PC-3 (cell line): ENCODE data around the gene NPIPB6. TPM values are rescaled to one million over a fixed set of nuclear protein-coding genes. Genes with fewer than 3 reads are reported as not detected.

Source experiments
- ATAC-seq: fragments of 200-7000 bp; cut with Tn5 transposase; 2 replicates; pipeline ENCODE4 v1.9.1; 2020; ENCODE audit warnings: mild to moderate bottlenecking, moderate library complexity
- BruUV-seq: library from RNA; stranded (reverse); fragments of 400-500 nt; replicated peaks from 2 replicates; lab custom pipeline; 2021; lab: Mats Ljungman, UMichigan
- CTCF ChIA-PET: fragments of 300-600 bp; sonication (Branson Sonifier 250); formaldehyde crosslinking; loops from one replicate; lab custom pipeline; 2022; ENCODE audit warnings: antibody characterized with exemption; lab: Charles Lee
- POLR2A ChIA-PET: fragments of 300-600 bp; sonication (Branson Sonifier 250); formaldehyde crosslinking; loops from one replicate; lab custom pipeline; 2022; ENCODE audit warnings: antibody characterized with exemption; ENCODE audit not compliant: unreplicated experiment; lab: Charles Lee
- DNase-seq: peaks from one replicate; pipeline ENCODE4 v3.0.0-alpha.2; 2015
- H2AFZ ChIP-seq: fragments of 300-600 bp; sonication (generic); 2 replicates; pipeline ENCODE4 v1.6.0; 2016; ENCODE audit warnings: antibody characterized with exemption, low read length
- H3F3A ChIP-seq: fragments of 300-600 bp; sonication (generic); one replicate; pipeline ENCODE4 v1.6.0; 2017; ENCODE audit warnings: antibody characterized with exemption, low read length, control low read depth, mild to moderate bottlenecking; ENCODE audit not compliant: unreplicated experiment
- H3K27ac ChIP-seq: fragments of 300-600 bp; sonication (generic); 2 replicates; pipeline ENCODE4 v1.5.1; 2016; ENCODE audit warnings: mild to moderate bottlenecking, low read length
- H3K27me3 ChIP-seq: fragments of 300-600 bp; sonication (generic); 2 replicates; pipeline ENCODE4 v1.6.1; 2016; ENCODE audit warnings: low read length, mixed read lengths
- H3K36me3 ChIP-seq: fragments of 300-600 bp; sonication (generic); 2 replicates; pipeline ENCODE4 v1.6.1; 2016; ENCODE audit warnings: low read depth, mixed run types, low read length, mixed read lengths
- H3K4me1 ChIP-seq: fragments of 300-600 bp; sonication (generic); 2 replicates; pipeline ENCODE4 v1.5.1; 2016; ENCODE audit warnings: low read length; ENCODE audit not compliant: insufficient read depth
- H3K4me2 ChIP-seq: fragments of 300-600 bp; sonication (generic); 2 replicates; pipeline ENCODE4 v1.6.0; 2016; ENCODE audit warnings: low read length
- H3K4me3 ChIP-seq: fragments of 300-600 bp; sonication (generic); 2 replicates; pipeline ENCODE4 v1.5.1; 2016; ENCODE audit warnings: mild to moderate bottlenecking, low read length, mixed read lengths
- H3K79me2 ChIP-seq: fragments of 300-600 bp; sonication (generic); 2 replicates; pipeline ENCODE4 v1.6.1; 2017; ENCODE audit warnings: low read length, mixed read lengths
- H3K9ac ChIP-seq: fragments of 300-600 bp; sonication (generic); 2 replicates; pipeline ENCODE4 v1.6.0; 2016; ENCODE audit warnings: mild to moderate bottlenecking, low read length
- H3K9me2 ChIP-seq: fragments of 300-600 bp; sonication (generic); replicated peaks from 2 replicates; pipeline ENCODE4 v1.6.1; 2016; ENCODE audit warnings: mixed run types, low read length, mixed read lengths
- H3K9me3 ChIP-seq: fragments of 300-600 bp; sonication (generic); 2 replicates; pipeline ENCODE4 v1.6.1; 2016; ENCODE audit warnings: low read length, mixed read lengths
- H4K20me1 ChIP-seq: fragments of 300-600 bp; sonication (generic); 2 replicates; pipeline ENCODE4 v1.6.1; 2016; ENCODE audit warnings: low read length, mixed read lengths
- CTCF ChIP-seq: fragments of 300-600 bp; sonication (generic); conservative IDR thresholded peaks from 2 replicates; pipeline ENCODE4 v1.5.1; 2017; ENCODE audit warnings: antibody characterized with exemption, low read depth, mild to moderate bottlenecking, low read length
- EZH2 ChIP-seq: fragments of 300-600 bp; sonication (generic); IDR thresholded peaks from one replicate; pipeline ENCODE4 v1.6.1; 2017; ENCODE audit warnings: antibody characterized with exemption, mild to moderate bottlenecking, low read length; ENCODE audit not compliant: unreplicated experiment
- EZH2phosphoT487 ChIP-seq: fragments of 300-600 bp; sonication (generic); IDR thresholded peaks from 2 replicates; pipeline ENCODE4 v1.6.1; 2018; ENCODE audit warnings: mild to moderate bottlenecking, antibody characterized with exemption, low read length, borderline replicate concordance
- intact Hi-C: fragments of 100-400 bp; cut with micrococcal nuclease; formaldehyde crosslinking; loops from 2 replicates; pipeline ENCODE4 v1.9.0; 2023
- total RNA-seq: library from RNA; depleted of rRNA; stranded (reverse); fragments of >200 nt; gene quantifications from 2 replicates; pipeline ENCODE4 v1.2.3, GENCODE V29; 2014

NPIPB6 gene
- total RNA-seq, 1 experiment from 2014 or later = 2.5 TPM

GRCh38 chr16:28319476-28320022 lies 43.8 kb downstream of the NPIPB6 start:
- no peak for TF ChIP-seq CTCF
- TF ChIP-seq EZH2phosphoT487 = no peak
- TF ChIP-seq EZH2 = no peak
- no peak overlapping the region for H3K4me3 ChIP-seq

DNA sequence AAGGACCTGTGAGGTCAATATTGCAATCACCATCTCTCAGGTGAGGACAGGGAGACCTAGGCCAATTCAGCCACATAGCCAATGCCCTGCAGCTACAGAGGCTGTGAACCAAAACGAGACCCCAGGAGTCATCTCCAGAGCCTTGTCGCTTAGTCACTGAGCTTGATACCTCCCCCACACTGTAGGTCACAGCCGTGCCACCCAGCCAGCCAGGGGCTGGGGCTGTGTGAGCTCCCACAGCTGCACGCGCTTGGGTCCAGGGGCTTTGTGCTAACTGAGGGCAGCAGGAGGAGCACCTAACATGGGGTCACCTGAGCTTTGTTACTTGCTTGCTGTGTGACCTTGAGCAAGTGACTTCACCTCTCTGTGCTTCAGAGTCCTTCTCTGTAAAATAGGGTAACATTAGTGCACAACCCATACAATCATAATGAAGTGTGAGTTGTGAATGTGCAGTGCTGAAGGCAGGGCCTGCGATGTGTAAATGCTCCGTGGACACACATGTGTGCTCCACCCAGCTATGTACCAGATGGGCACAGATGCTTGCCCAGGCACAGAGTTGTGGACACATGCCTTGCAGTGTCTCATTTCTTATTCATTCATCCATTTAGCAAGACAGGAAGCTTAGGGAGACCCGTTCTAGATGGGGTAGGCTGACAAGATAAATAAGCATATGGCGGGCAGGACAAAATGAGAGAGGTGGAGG lies 45.1 kb downstream of the NPIPB6 start:
- Histone ChIP-seq H3K27me3 (no peaks in the 10 kb centered on the region), H4K20me1 (no peaks in the 10 kb centered on the region), H3K79me2 (no peaks in the 10 kb centered on the region), H3K27ac (no peak overlapping the region), H3K4me1 (no peaks in the 10 kb centered on the region), H3K9me2 (no peaks in the 10 kb centered on the region), H3K4me3 (no peak overlapping the region), H2AFZ (no peak overlapping the region), H3F3A (no peaks in the 10 kb centered on the region), H3K9ac (no peak overlapping the region), H3K9me3 (no peaks in the 10 kb centered on the region), H3K36me3 (no peaks in the 10 kb centered on the region), H3K4me2 (no peak overlapping the region)
- TF ChIP-seq EZH2 (no peak), EZH2phosphoT487 (no peak), CTCF (no peak)
- ChIA-PET CTCF (no interaction called here), POLR2A (no interaction called here)
- intact Hi-C loops = no loop called here
- DNase-seq (no peak), ATAC-seq (no peak)
- no TSS peak for BruUV-seq

More at GRCh38 chr16:28319476-28320022, 43.8 kb downstream of the NPIPB6 start:
- intact Hi-C loops = no loop called here
- ChIA-PET CTCF (no interaction called here), POLR2A (no interaction called here)
- Histone ChIP-seq H3K9me3 (no peaks in the 10 kb centered on the region), H3K9me2 (no peaks in the 10 kb centered on the region), H3K4me2 (no peak overlapping the region), H3K27ac (no peak overlapping the region), H3K79me2 (no peaks in the 10 kb centered on the region), H3K4me1 (peaks cover 8% of the 10 kb centered on the region), H3K27me3 (no peaks in the 10 kb centered on the region), H4K20me1 (no peaks in the 10 kb centered on the region), H3K9ac (no peak overlapping the region), H3K36me3 (no peaks in the 10 kb centered on the region), H2AFZ (no peak overlapping the region), H3F3A (no peaks in the 10 kb centered on the region)
- no TSS peak for BruUV-seq
- ATAC-seq (no peak), DNase-seq (no peak)
